ENCODE data around the gene TRERF1. TPM values are rescaled to one million over a fixed set of nuclear protein-coding genes. Genes with fewer than 3 reads are reported as not detected.

The TRERF1 gene
- polyA plus RNA-seq, 1 of the 3 experiments (the other 2 are of a cell fraction) = 3.6 TPM

DNA sequence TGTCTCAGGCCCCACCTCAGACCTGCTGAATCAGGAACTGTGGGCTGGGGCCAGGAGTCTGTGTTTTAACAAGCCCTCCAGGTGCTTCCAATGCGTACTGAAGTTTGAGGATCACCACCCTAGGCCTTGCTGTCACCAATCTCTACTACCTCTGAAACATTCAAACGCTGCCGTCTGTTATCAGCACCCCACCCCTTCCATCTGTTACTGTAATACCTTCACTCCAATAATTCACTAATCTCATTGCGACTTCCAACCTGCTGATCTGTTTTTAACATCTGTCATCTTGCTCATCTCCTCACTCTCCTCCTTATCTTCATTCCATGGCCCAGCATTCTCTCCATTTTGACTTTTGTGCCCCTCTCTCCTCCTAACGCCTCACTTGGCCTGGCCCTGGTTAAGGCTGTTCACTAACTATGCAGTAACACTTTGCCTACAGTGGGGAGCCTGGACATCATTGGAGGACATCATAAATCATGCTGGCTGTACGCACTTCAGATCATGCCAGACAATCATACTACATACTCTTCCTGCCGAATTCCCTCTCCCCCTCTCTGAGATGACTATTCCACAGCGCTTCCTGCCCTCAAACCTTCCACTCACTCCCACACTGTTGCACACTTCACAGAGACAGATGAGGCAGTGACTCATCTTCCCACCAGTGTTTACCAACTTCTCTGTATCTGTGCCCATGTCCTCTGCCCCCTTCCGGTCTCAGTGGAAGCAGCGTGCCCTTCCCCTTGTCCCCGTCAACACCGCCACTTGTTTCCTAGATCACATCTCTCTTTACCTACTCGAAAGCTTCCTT is 254.0 kb downstream of the TRERF1 start (continued):
- TF ChIP-seq, protein P1, sequence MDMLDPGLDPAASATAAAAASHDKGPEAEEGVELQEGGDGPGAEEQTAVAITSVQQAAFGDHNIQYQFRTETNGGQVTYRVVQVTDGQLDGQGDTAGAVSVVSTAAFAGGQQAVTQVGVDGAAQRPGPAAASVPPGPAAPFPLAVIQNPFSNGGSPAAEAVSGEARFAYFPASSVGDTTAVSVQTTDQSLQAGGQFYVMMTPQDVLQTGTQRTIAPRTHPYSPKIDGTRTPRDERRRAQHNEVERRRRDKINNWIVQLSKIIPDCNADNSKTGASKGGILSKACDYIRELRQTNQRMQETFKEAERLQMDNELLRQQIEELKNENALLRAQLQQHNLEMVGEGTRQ (IDR thresholded peaks at IDR 0.05; ENCODE audit: borderline replicate concordance, low read depth, low read length) = no peak
- TF ChIP-seq, protein P2, sequence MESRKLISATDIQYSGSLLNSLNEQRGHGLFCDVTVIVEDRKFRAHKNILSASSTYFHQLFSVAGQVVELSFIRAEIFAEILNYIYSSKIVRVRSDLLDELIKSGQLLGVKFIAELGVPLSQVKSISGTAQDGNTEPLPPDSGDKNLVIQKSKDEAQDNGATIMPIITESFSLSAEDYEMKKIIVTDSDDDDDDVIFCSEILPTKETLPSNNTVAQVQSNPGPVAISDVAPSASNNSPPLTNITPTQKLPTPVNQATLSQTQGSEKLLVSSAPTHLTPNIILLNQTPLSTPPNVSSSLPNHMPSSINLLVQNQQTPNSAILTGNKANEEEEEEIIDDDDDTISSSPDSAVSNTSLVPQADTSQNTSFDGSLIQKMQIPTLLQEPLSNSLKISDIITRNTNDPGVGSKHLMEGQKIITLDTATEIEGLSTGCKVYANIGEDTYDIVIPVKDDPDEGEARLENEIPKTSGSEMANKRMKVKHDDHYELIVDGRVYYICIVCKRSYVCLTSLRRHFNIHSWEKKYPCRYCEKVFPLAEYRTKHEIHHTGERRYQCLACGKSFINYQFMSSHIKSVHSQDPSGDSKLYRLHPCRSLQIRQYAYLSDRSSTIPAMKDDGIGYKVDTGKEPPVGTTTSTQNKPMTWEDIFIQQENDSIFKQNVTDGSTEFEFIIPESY (IDR thresholded peaks at IDR 0.05; ENCODE audit: borderline replicate concordance, low read depth) = no peak
- TF ChIP-seq MXI1 (IDR thresholded peaks at IDR 0.05; ENCODE audit: low read depth, low read length) (no peak), RFX5 (IDR thresholded peaks at IDR 0.05; ENCODE audit: low read length) (no peak), SMC3 (IDR thresholded peaks at IDR 0.05; ENCODE audit: low read depth, low read length) (no peak; the same call in 1 of the 2 replicates), POLR2AphosphoS5 (IDR thresholded peaks at IDR 0.05; ENCODE audit: low read depth, low read length) (no peak; the same call in 1 of the 2 replicates), RAD21 (IDR thresholded peaks at IDR 0.05; ENCODE audit: low read length) (no peak), JUND (IDR thresholded peaks at IDR 0.05) (peak; percentile 67; the same call in 1 of the 2 replicates)
- TF ChIP-seq, protein P3, sequence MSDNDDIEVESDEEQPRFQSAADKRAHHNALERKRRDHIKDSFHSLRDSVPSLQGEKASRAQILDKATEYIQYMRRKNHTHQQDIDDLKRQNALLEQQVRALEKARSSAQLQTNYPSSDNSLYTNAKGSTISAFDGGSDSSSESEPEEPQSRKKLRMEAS (IDR thresholded peaks at IDR 0.05; ENCODE audit: low read depth) = peak; percentile 61; the same call in 1 of the 2 replicates

DNA sequence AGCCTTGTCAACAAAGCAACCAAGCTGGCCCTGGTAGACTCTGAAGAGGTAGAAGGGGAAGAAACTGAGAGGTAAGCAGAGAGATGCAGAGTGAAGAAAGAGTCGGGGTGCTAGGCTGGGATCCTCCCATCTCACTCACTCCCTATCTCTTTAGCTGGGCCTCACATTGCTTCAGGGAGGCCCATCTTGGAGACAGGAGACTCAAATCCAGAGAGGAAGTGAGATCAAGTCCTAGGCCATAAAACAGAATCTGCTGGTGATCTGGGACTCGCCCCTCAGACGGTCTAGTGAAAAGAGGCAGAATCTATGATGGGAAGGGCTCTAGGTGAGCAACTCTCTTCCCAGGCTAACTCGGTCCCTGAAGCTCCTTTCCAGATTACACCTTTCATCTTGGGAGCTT is 256.3 kb downstream of the TRERF1 start:
- Histone ChIP-seq H4K20me1 (ENCODE audit: insufficient read depth) (peaks cover 4% of the 10 kb centered on the region; the same call in 1 of the 2 replicates), H2AFZ (ENCODE audit: low read depth) (no peak overlapping the region), H3K4me2 (no peak overlapping the region), H3K9me3 (no peaks in the 10 kb centered on the region), H3K27me3 (ENCODE audit: insufficient read depth) (no peaks in the 10 kb centered on the region), H3F3A (replicated peaks; ENCODE audit: insufficient read depth) (peaks cover 50% of the 10 kb centered on the region), H3K9ac (no peak overlapping the region), H3K4me1 (ENCODE audit: control insufficient read depth in 1 of 2, insufficient read depth in 2 of 2, low read depth in 1 of 2, low read length in 1 of 2) (peaks cover 5 to 22% of the 10 kb centered on the region in 2 experiments; a peak in 3 of 4 replicates), H3K4me3 (ENCODE audit: low read depth in 2 of 2, low read length in 1 of 2) (no peak overlapping the region), H3K79me2 (ENCODE audit: insufficient read depth) (no peaks in the 10 kb centered on the region), H3K36me3 (replicated peaks in 1 of 2; ENCODE audit: control insufficient read depth in 1 of 2, insufficient read depth in 2 of 2, low read length in 1 of 2) (no peaks in the 10 kb centered on the region), H3K9me2 (no peaks in the 10 kb centered on the region), H3K27ac (ENCODE audit: low read depth in 2 of 2, low read length in 1 of 2) (no peak overlapping the region)
- TF ChIP-seq YY1 (IDR thresholded peaks at IDR 0.05; ENCODE audit: low read depth) (no peak), FOXJ3 (CRISPR knock-in tag; IDR thresholded peaks at IDR 0.05) (no peak), JUND (IDR thresholded peaks at IDR 0.05) (no peak), CHD2 (IDR thresholded peaks at IDR 0.05; ENCODE audit: low read length, partially characterized antibody) (no peak), TCF12 (IDR thresholded peaks at IDR 0.05) (no peak), RAD21 (IDR thresholded peaks at IDR 0.05; ENCODE audit: low read length) (no peak), FOSL2 (IDR thresholded peaks at IDR 0.05; ENCODE audit: borderline replicate concordance, low read depth) (no peak), ELF1 (IDR thresholded peaks at IDR 0.05) (no peak), NFIC (IDR thresholded peaks at IDR 0.05; ENCODE audit: borderline replicate concordance) (no peak)
- CTCF ChIA-PET = interaction anchor here (1.0 to 1.3 kb wide), 4 partner anchors 18 to 337 kb away, joined by 3 read pairs; no protein-coding TSS in a partner anchor
- DNase-seq = no peak
- POLR2A ChIA-PET = no interaction called here
- 92% methylated on average over 4 of the region's 4 CpGs for WGBS (ENCODE audit: low lambda C conversion rate)

All from SK-N-SH (cell line).